Activated naive CD4-positive, alpha-beta T cell treated with anti-CD3 and anti-CD28 coated beads, Interleukin-2, amount 50 U/mL, for 72 hours (primary cell): ENCODE measurements around the gene MARCO. TPM values are rescaled to one million over a fixed set of nuclear protein-coding genes. Genes with fewer than 3 reads are reported as not detected.
"Not testable (repeated sequence)": the region's sequence is repeated elsewhere in the genome, so short reads cannot be mapped to it uniquely, and the experiment has no call there.

Experiments
- ATAC-seq, 2 donors: fragments of 150-1000 bp; cut with Tn5 transposase; 2 replicates each; pipeline ENCODE4 v1.10.0; 2021; ENCODE audit warnings: mild to moderate bottlenecking in 2 of 2, moderate library complexity in 2 of 2
- DNase-seq, 2 donors: peaks; one replicate each; pipeline ENCODE4 v3.0.0; 2021 to 2022; ENCODE audit warnings: low spot score in 2 of 2
- H3K27ac Mint-ChIP-seq, 2 donors: one replicate each; pipeline ENCODE4 v1.8.0; 2022; ENCODE audit warnings: mild to moderate bottlenecking in 2 of 2, mixed read lengths in 2 of 2
- H3K36me3 Mint-ChIP-seq, 2 donors: one replicate each; pipeline ENCODE4 v1.8.0; 2022; ENCODE audit warnings: mixed read lengths in 2 of 2
- H3K9me3 Mint-ChIP-seq, 2 donors: one replicate each; pipeline ENCODE4 v1.8.0; 2022; ENCODE audit warnings: mixed read lengths in 2 of 2
- total RNA-seq, 2 donors: library from RNA; stranded (reverse); gene quantifications; one replicate each; pipeline ENCODE4 v1.2.3, GENCODE V29; 2022

The MARCO gene
- total RNA-seq, 2 donors from 2014 or later, result not detected

GRCh38 chr2:119029297-119029696 lies 87.3 kb downstream of the MARCO start:
- Mint-ChIP-seq H3K27ac (no peak overlapping the region), H3K9me3 (peaks cover 2 to 7% of the 10 kb centered on the region in 2 donors), H3K36me3 (peaks cover 0 to 7% of the 10 kb centered on the region in 2 donors)
- DNase-seq (no peak), ATAC-seq (no peak)

GRCh38 chr2:119037922-119038321 lies 95.9 kb downstream of the MARCO start:
- Mint-ChIP-seq H3K9me3 (peaks cover 11 to 18% of the 10 kb centered on the region in 2 donors), H3K36me3 (peaks cover 0 to 13% of the 10 kb centered on the region in 2 donors)
- ATAC-seq, H3K27ac Mint-ChIP-seq, DNase-seq: not testable (repeated sequence)

GRCh38 chr2:119040730-119041129 lies 98.7 kb downstream of the MARCO start:
- Mint-ChIP-seq H3K36me3 (no peaks in the 10 kb centered on the region), H3K27ac (no peak overlapping the region), H3K9me3 (peaks cover 0 to 2% of the 10 kb centered on the region in 2 donors)
- no peak for DNase-seq
- no peak for ATAC-seq

Other genes with a start within 250 kb of the MARCO start
- not detected for gene EN1, start 94.5 kb upstream of the MARCO start, total RNA-seq
- gene C1QL2, start 216.6 kb downstream of the MARCO start, total RNA-seq, result not detected